Right ventricle myocardium inferior (tissue), 1 donor: Measurements from ENCODE around the gene SEZ6. TPM values are rescaled to one million over a fixed set of nuclear protein-coding genes. Genes with fewer than 3 reads are reported as not detected.

Experiments
- ATAC-seq: fragments of 200-7000 bp; cut with Tn5 transposase; one replicate; pipeline ENCODE4 v1.9.1; 2020; ENCODE audit warnings: mild to moderate bottlenecking, moderate library complexity
- DNase-seq: peaks from one replicate; pipeline ENCODE4 v3.0.0; 2021; ENCODE audit errors: missing footprints
- intact Hi-C: fragments of 100-400 bp; cut with DNase I; formaldehyde crosslinking; loops from one replicate; pipeline ENCODE4 v1.11.0; 2022
- total RNA-seq: library from RNA; stranded (reverse); fragmentation: NEBNext Ultra II Directional; extraction: Animal tissue kit (Norgen Biotek cat#: 25700); gene quantifications from one replicate; pipeline ENCODE4 v1.2.1, GENCODE V29; 2021
- donor health status: DM: no; HTN: yes; CAD: no; lungs with severe emphysema.

Gene SEZ6
- total RNA-seq, 1 donor from 2014 or later = not detected

DNA sequence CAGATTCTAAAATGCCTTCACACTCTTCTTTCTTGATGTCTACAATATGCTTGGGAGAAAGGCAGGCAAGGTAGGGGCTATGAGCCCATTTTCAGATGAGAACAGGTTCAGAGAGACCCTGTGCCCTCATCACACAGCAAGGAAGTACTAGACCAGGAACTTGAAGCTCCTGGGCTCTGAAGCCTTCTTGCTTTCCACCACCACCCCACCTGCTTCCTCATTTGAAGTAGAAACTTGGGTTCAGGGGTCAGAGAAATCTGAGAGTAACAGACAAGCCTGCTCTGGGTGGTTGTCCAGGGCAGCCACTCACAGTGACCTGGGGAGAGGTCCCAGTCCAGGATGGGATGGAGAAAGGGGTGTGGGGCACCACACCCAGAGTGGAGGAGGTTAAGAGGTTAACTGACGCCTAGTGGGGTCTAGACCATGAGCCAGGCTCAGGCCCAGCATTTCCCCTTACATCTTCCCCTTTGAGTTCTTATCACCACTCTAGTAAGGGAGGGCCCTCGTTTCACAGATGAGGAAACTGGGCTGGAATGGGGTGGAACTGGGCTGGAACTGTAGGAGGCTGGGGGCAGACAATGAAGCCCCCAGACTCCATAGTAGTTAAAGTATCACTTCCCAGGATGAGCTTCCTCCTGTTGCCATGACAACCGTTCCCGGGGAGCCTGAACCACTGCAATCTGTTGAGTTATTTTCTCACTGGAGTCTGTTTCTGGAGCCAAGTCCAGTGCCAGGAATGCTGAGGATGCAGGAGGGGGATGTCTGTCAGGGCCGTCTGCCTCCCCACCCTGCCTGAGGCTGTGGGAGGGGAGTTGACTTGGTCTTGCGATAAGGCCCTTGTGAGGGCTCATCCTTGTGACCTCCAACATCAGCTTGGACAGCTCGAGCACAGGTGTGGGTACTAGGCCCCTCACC is 38.4 kb downstream of the SEZ6 start:
- DNase-seq (no peak), ATAC-seq (no peak)
- intact Hi-C loops = no loop called here

GRCh38 chr17:28963841-28964240 is 42.0 kb downstream of the SEZ6 start:
- no peak for ATAC-seq
- intact Hi-C loops = no loop called here
- DNase-seq = no peak

DNA sequence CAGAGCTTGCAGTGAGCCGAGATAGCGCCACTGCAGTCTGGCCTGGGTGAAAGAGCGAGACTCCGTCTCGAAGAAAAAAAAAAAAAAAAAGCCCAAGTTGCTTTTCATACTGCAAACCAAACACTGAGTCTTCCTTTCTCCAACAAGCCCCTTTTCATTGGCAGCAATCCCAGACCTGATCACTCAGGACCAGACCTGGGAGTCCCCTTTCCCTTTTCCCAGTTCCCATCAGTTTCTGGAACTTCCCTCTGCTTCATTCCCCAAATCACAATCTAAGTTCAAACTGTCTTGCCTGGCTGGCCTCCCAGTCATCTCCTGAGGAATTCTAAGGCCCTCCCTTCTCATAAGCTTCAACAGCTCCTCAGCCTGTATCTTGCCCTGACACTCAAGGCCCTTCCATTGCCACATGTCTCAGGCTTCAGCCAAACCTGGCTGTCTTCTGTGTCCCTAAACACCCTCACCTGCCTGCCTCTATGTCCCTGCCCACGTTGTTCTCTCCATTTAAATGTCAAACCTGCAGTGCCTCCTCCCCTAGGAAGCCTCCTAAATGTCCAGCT is 42.7 kb downstream of the SEZ6 start:
- no peak for ATAC-seq
- intact Hi-C loops = no loop called here
- DNase-seq = no peak

GRCh38 chr17:28961391-28961790 is 44.4 kb downstream of the SEZ6 start:
- DNase-seq (no peak), ATAC-seq (no peak)
- intact Hi-C loops = no loop called here

GRCh38 chr17:28960256-28961061 is 45.4 kb downstream of the SEZ6 start:
- intact Hi-C loops = no loop called here
- no peak for DNase-seq
- ATAC-seq = no peak

- DNase-seq = no peak
- intact Hi-C loops = no loop called here
- no peak for ATAC-seq
Measured at GRCh38 chr17:28959471-28959871, 46.4 kb downstream of the SEZ6 start.

DNA sequence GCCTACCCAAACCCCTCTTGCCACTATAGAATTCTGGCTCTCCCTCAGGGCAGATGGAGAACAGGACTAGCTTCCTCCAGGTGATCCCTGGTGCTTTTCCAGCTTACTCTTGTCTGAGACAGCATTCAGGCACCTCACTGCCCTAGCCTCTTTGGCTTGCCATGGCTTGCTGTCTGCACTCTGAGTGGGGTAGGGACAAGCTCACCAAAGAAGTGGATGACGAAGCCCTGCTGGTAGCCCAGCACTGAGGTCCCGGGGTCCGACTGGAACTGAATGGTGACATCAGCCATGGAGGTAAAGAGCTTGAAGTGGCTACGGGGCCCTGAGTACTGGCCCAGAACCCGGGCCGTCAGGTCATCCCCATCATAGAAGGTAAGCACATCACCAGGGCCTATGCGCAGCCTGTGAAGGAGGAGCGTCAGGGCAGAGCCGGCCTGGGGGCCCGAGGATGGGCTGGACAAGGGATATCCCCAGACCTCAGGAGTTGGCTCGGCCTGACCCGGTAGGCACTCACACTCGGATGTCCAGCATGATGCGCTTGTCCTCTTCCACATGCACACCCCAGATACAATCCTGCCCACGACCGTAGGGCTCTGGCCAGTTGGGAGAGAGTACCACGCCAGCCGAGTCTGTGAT is 46.9 kb downstream of the SEZ6 start:
- no peak for DNase-seq
- intact Hi-C loops = no loop called here
- ATAC-seq = no peak

DNA sequence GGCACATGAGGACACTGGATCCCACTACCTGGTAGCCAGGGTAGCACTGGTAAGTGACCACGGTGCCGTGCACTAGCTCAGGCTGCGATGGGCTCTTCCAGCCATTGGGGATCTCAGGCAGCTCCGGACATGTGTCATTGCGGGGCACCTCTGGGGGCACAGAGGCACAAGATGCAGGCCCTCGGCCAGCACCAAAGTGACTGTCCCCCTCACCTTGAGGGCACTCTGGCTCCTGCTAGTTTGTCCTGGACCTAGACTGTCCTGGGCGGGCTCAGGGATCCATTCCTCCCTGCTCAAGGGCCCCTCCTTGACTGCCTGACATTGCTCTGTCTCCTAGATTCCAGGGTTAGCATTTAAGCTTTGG is 47.9 kb downstream of the SEZ6 start:
- intact Hi-C loops = no loop called here
- no peak for ATAC-seq
- DNase-seq = no peak

DNA sequence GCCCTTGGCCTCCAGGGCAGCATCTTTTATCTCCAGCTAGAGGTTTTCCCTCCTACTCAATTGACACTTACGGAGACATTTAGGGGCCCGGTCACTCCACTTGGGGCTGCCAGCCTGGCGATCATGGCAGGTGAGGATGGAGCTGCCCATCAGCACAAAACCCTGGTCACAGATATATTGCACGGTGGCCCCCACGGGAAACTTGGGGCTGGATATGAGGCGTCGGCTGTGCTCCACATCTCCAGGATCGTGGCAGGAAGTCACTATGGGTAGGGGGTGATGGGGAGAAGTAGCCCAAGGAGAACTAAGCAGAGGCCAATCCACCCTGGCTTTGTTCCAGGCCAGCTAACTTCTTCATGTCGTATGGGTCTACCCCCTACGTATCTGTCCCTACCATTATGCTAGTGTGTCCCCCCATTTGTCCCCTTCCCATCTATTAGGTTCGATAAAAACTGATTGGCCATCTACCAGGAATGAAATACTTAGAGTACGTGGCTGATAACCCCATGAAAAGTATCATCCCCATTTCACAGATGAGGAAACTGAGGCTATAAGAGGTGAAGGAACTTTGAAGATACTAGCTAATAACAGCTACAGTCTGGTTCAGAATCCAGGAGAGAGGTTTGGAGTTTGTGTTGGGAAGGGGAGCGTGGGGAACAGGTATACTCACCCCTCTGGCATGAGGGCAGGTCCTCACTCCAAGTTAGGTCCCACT is 48.4 kb downstream of the SEZ6 start:
- intact Hi-C loops = no loop called here
- no peak for DNase-seq

DNA sequence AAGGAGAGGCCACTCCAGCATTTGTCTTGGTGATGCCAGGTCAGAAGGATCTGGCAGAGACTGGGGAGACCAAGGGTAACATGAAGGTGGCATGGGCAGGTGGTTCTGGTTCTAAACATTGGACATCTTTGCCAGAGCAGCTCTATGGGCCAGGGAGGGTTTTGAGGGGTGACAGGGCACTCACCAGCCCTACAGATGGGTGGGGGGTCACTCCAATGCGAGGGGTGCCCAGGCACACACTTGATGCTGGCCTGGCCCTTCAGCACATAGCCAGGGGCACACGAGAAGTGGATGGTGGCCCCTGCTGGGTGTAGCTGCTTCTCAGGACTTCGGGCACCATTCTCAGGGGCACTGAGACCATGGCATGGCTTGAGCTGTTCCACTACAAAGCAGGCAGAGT is 49.0 kb downstream of the SEZ6 start:
- DNase-seq (no peak), ATAC-seq (no peak)
- intact Hi-C loops = no loop called here

More for the DNA sequence above, 48.4 kb downstream of the SEZ6 start:
- ATAC-seq = no peak

GRCh38 chr17:28956112-28956511 is 49.7 kb downstream of the SEZ6 start:
- no peak for ATAC-seq
- intact Hi-C loops = no loop called here
- DNase-seq = no peak

GRCh38 chr17:28955408-28955807 is 50.4 kb downstream of the SEZ6 start:
- no peak for DNase-seq
- no peak for ATAC-seq
- intact Hi-C loops = no loop called here

DNA sequence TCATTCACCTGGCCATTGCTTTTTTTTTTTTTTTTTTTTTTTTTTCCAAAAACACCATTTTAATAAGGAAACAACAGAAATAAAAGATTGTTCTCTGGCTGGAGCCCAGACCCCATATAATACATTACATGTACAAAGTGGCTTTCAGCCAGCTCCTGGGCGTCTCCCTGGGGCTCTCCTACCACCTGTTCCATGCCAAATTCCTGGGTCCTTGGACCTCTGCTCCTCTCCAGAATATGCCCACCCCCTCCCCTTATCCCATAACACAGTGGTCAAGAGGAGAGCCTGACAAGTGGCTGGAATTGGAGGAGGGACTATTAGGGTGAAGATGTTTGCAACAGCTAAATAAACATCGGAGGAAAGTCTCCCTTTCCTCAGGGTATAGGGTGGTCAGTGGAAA is 50.9 kb downstream of the SEZ6 start:
- ATAC-seq = no peak
- DNase-seq = no peak
- intact Hi-C loops = loop anchor here (5.0 kb wide), 2 partner anchors 308 to 618 kb away; partner anchors contain the start of genes BLTP2, IFT20 and TNFAIP1

- intact Hi-C loops = loop anchor here (2.0 to 5.0 kb wide), 3 partner anchors 225 to 616 kb away; partner anchors contain the start of genes BLTP2, IFT20, NEK8 and TNFAIP1
- no peak for DNase-seq
- ATAC-seq = no peak
Measured at GRCh38 chr17:28953444-28954118, 52.3 kb downstream of the SEZ6 start.

- DNase-seq (peak; percentile 97), ATAC-seq (peak; percentile 88)
- intact Hi-C loops = loop anchor here (2.0 to 5.0 kb wide), 3 partner anchors 223 to 615 kb away; partner anchors contain the start of genes BLTP2, IFT20, NEK8 and TNFAIP1
Measured at GRCh38 chr17:28951991-28952975, 53.5 kb downstream of the SEZ6 start.

DNA sequence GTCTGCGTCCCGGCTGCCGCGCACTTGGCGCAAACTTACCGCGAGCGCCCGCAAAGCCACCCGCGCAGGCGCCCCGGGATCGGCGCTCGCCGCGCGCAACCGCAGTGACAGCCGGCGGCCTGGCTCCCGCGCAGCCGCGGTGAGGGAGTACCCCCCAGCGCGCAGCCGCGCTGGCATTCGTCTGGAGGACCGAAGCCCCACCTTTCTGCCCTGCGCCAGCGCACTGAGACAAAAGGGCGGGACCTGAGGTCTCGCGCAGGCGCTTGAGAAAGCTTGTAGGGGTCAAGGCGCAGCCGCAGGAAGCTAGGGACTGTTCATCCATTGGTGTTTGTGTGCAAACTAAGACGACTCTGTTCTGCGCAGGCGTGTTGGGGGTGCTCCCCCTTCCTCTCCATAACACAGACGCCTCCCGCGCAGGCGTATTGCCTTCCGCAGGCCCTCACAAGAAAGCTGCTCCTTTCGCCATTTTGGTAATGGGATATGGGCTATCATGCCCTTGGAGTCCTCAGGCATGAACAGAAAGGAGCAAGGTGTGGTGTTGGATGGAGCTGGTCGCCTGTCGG is 54.3 kb downstream of the SEZ6 start, which contains the start of gene PHF12:
Gene PHF12, minus strand, starts transcription at position 91 of the 563 bp plus-strand sequence. CDS start 558 bp downstream, outside the sequence.
- intact Hi-C loops = loop anchor here (5.0 kb wide), 2 partner anchors 304 to 614 kb away; partner anchors contain the start of genes BLTP2, IFT20 and TNFAIP1
- peak; percentile 90 for ATAC-seq
- DNase-seq = peak; percentile 100
